Measurements from ENCODE around the gene EHHADH. TPM values are rescaled to one million over a fixed set of nuclear protein-coding genes. Genes with fewer than 3 reads are reported as not detected.

Gene EHHADH
- total RNA-seq, 1 experiment from 2014 or later: 10.7 TPM

GRCh38 chr3:185270956-185271332, 17.1 kb upstream of the EHHADH start:
- TF ChIP-seq YY1 (IDR thresholded peaks at IDR 0.05; ENCODE audit: extremely low read depth, insufficient replicate concordance, low read depth, low read length): no peak
- no peak for TF ChIP-seq EZH2 (IDR thresholded peaks at IDR 0.05)
- no peak for TF ChIP-seq SIN3A (IDR thresholded peaks at IDR 0.05; ENCODE audit: low read depth)
- no peak for TF ChIP-seq TCF7L2 (IDR thresholded peaks at IDR 0.05; ENCODE audit: borderline replicate concordance, extremely low read depth, insufficient read depth, insufficient read length)
- TF ChIP-seq CEBPB (IDR thresholded peaks at IDR 0.05; ENCODE audit: low read depth): no peak
- TF ChIP-seq POLR2A (IDR thresholded peaks at IDR 0.05; ENCODE audit: borderline replicate concordance, extremely low read depth, insufficient read depth, insufficient read length): no peak
- Histone ChIP-seq H3K27ac (ENCODE audit: low read depth, low read length) (no peak overlapping the region), H3K4me3 (replicated peaks in 1 of 2; ENCODE audit: low read depth in 1 of 2, low read length in 2 of 2) (no peak overlapping the region), H3K9me3 (ENCODE audit: control insufficient read depth in 1 of 2, insufficient read depth in 1 of 2, low read depth in 1 of 2, low read length in 2 of 2) (no peaks in the 10 kb centered on the region), H2AFZ (ENCODE audit: low read depth, low read length, poor library complexity, severe bottlenecking) (no peak overlapping the region), H3K36me3 (ENCODE audit: control insufficient read depth in 1 of 2, insufficient read depth in 2 of 2, low read length in 2 of 2) (no peaks in the 10 kb centered on the region), H4K20me1 (ENCODE audit: insufficient read depth) (no peaks in the 10 kb centered on the region), H3K4me2 (ENCODE audit: low read length) (no peak overlapping the region), H3K9ac (ENCODE audit: low read length) (no peak overlapping the region), H3K4me1 (ENCODE audit: control insufficient read depth in 1 of 2, insufficient read depth in 2 of 2, low read length in 2 of 2) (no peaks in the 10 kb centered on the region), H3K79me2 (ENCODE audit: insufficient read depth, low read length) (no peaks in the 10 kb centered on the region), H3K27me3 (ENCODE audit: insufficient read depth, low read length) (peaks cover 24% of the 10 kb centered on the region; the same call in 1 of the 2 replicates), H3K9me2 (ENCODE audit: insufficient read depth) (no peaks in the 10 kb centered on the region)
- ChIA-PET POLR2A (no interaction called here), CTCF (no interaction called here), RAD21 (ENCODE audit: low non-redundant PET in 1 of 2, low total read pairs in 2 of 2, uncharacterized antibody in 2 of 2, unreplicated experiment in 2 of 2) (no interaction called here)
- no TSS peak for BruUV-seq (replicated peaks)
- DNase-seq (ENCODE audit: low read depth, low spot score): no peak
- intact Hi-C loops (cut with micrococcal nuclease): no loop called here
- no peak for ATAC-seq

DNA sequence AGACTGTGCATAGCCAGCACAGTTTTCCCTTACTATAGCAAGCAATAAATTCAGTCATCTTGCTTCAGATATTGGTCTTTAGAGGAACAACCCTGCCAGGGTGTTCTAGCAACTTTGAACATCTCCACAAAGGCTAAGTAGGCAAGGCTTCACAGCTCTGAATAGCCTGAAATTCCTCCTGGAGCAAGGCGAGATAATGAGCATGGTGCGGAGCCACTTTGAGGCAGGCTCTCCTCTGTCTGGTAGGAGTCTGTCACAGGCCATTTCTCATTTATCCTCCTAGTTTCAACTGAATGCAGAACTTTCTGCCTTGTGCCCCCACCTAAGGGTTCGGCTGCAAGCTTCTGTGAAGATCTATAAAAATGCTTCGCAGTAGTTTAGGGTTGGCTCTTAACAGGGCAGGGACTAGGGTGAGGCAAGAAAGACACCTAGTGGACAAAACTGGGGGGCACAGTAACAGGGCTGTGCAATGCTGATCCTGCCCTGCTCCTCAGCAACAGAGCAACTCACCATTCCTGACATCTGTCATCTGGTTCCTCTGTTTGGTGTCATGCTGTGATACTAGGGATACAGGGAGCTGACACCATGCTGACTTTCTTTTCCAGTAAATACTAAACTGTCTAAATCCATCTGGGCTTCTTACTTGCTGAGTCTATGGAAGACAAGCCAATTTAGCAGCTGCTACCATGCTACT, 16.6 kb upstream of the EHHADH start:
- Histone ChIP-seq H3K36me3 (ENCODE audit: control insufficient read depth in 1 of 2, insufficient read depth in 2 of 2, low read length in 2 of 2) (no peaks in the 10 kb centered on the region), H3K27me3 (ENCODE audit: insufficient read depth, low read length) (peaks cover 24% of the 10 kb centered on the region; the same call in 1 of the 2 replicates), H3K4me1 (ENCODE audit: control insufficient read depth in 1 of 2, insufficient read depth in 2 of 2, low read length in 2 of 2) (no peaks in the 10 kb centered on the region), H3K79me2 (ENCODE audit: insufficient read depth, low read length) (no peaks in the 10 kb centered on the region), H3K27ac (ENCODE audit: low read depth, low read length) (no peak overlapping the region), H3K9me3 (ENCODE audit: control insufficient read depth in 1 of 2, insufficient read depth in 1 of 2, low read depth in 1 of 2, low read length in 2 of 2) (no peaks in the 10 kb centered on the region), H3K9me2 (ENCODE audit: insufficient read depth) (no peaks in the 10 kb centered on the region), H3K9ac (ENCODE audit: low read length) (no peak overlapping the region), H3K4me3 (replicated peaks in 1 of 2; ENCODE audit: low read depth in 1 of 2, low read length in 2 of 2) (no peak overlapping the region), H2AFZ (ENCODE audit: low read depth, low read length, poor library complexity, severe bottlenecking) (no peak overlapping the region), H3K4me2 (ENCODE audit: low read length) (no peak overlapping the region), H4K20me1 (ENCODE audit: insufficient read depth) (no peaks in the 10 kb centered on the region)
- ChIA-PET RAD21 (ENCODE audit: low non-redundant PET in 1 of 2, low total read pairs in 2 of 2, uncharacterized antibody in 2 of 2, unreplicated experiment in 2 of 2) (no interaction called here), CTCF (interaction anchor here (0.6 kb wide), 1 partner anchor 392 kb away, joined by 3 read pairs; no protein-coding TSS in a partner anchor), POLR2A (no interaction called here)
- no peak for DNase-seq (ENCODE audit: low read depth, low spot score)
- BruUV-seq (replicated peaks): no TSS peak
- TF ChIP-seq, protein P1, sequence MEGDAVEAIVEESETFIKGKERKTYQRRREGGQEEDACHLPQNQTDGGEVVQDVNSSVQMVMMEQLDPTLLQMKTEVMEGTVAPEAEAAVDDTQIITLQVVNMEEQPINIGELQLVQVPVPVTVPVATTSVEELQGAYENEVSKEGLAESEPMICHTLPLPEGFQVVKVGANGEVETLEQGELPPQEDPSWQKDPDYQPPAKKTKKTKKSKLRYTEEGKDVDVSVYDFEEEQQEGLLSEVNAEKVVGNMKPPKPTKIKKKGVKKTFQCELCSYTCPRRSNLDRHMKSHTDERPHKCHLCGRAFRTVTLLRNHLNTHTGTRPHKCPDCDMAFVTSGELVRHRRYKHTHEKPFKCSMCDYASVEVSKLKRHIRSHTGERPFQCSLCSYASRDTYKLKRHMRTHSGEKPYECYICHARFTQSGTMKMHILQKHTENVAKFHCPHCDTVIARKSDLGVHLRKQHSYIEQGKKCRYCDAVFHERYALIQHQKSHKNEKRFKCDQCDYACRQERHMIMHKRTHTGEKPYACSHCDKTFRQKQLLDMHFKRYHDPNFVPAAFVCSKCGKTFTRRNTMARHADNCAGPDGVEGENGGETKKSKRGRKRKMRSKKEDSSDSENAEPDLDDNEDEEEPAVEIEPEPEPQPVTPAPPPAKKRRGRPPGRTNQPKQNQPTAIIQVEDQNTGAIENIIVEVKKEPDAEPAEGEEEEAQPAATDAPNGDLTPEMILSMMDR (IDR thresholded peaks at IDR 0.05 in 2 of 3, conservative IDR thresholded peaks at IDR 0.05 in 1 of 3; ENCODE audit: borderline replicate concordance in 1 of 3, insufficient read depth in 1 of 3, low read depth in 2 of 3, low read length in 2 of 3): peak; percentile 28 to 68 (median 64); a peak in 5 of 6 replicates
- TF ChIP-seq SP1 (IDR thresholded peaks at IDR 0.05; ENCODE audit: low read depth) (no peak), RAD21 (IDR thresholded peaks at IDR 0.05; ENCODE audit: low read depth) (peak; percentile 69)
- ATAC-seq: peak; percentile 99
- intact Hi-C loops (cut with micrococcal nuclease): no loop called here

Measured in HCT116 (cell line).